VCaP (cell line): ENCODE data around the gene KIAA1671.
A peak's percentile ranks its signal among the peaks of the same experiment; 100 is the strongest.

Experiments
- H3K27ac ChIP-seq: fragments of 450-650 bp; 2 replicates; pipeline ENCODE4 v1.5.1; 2017
- TF ChIP-seq, protein P1 (sequence below): fragments of 450-650 bp; conservative IDR thresholded peaks from 2 replicates; pipeline ENCODE4 v1.5.1; 2017; ENCODE audit warnings: mild to moderate bottlenecking, moderate library complexity

KIAA1671 gene

GRCh38 chr22:24965822-24966626 lies 13.5 kb downstream of the KIAA1671 start:
- TF ChIP-seq, protein P1, sequence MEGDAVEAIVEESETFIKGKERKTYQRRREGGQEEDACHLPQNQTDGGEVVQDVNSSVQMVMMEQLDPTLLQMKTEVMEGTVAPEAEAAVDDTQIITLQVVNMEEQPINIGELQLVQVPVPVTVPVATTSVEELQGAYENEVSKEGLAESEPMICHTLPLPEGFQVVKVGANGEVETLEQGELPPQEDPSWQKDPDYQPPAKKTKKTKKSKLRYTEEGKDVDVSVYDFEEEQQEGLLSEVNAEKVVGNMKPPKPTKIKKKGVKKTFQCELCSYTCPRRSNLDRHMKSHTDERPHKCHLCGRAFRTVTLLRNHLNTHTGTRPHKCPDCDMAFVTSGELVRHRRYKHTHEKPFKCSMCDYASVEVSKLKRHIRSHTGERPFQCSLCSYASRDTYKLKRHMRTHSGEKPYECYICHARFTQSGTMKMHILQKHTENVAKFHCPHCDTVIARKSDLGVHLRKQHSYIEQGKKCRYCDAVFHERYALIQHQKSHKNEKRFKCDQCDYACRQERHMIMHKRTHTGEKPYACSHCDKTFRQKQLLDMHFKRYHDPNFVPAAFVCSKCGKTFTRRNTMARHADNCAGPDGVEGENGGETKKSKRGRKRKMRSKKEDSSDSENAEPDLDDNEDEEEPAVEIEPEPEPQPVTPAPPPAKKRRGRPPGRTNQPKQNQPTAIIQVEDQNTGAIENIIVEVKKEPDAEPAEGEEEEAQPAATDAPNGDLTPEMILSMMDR, result no peak
- H3K27ac ChIP-seq, result peak overlapping the region; percentile 97

DNA sequence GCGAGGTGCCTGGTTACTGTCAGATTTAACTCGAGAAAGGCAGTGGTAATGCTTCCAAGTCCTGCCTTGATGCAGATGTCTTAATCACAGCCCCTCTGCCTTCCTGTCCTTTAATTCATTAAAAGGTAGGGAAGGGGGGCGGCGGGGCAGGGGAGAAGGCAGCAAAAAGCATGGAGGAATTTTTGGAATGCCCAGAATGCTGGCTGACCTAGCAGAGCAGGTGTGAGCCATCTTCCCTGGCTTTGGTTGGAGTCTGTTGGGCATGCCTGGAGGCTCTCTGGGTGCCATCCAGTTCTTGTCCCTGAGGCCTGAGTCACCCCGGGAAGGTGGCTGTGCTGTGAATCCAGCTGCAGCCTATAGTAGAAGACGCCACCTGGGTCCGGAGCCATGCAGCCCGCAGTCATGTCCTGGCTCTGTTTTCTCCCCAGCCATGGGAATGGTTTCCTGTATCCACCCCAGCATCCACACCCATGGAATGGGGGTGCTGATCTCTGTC lies 15.6 kb downstream of the KIAA1671 start:
- TF ChIP-seq, protein P1, result no peak
- H3K27ac ChIP-seq, result peak overlapping the region; percentile 97

GRCh38 chr22:24969560-24970301 lies 17.2 kb downstream of the KIAA1671 start:
- H3K27ac ChIP-seq, result peak overlapping the region; percentile 97
- TF ChIP-seq, protein P1, result no peak

- TF ChIP-seq, protein P1, result no peak
- no peak overlapping the region for H3K27ac ChIP-seq
Observed at GRCh38 chr22:24972369-24972768, 19.9 kb downstream of the KIAA1671 start.

DNA sequence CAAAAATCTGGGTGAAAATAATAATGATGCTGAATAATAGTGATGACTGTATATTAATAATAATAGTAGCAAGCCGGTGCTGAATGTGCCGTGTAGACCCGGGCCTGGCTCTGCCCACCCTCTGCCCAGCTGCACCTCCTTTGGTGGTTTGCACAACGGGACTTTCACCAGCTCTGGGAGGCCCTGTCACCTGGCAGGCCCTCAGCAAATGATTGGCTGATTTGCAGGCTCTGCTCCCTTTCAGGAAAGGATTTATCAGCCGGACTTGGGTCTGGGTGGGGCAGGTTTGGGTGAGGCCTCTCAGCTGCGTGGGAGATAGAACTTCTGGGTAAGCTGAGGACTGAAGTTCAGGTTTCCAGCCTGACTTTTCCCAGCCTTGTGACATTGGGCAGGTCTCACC lies 21.4 kb downstream of the KIAA1671 start:
- H3K27ac ChIP-seq, result no peak overlapping the region
- TF ChIP-seq, protein P1, result no peak

DNA sequence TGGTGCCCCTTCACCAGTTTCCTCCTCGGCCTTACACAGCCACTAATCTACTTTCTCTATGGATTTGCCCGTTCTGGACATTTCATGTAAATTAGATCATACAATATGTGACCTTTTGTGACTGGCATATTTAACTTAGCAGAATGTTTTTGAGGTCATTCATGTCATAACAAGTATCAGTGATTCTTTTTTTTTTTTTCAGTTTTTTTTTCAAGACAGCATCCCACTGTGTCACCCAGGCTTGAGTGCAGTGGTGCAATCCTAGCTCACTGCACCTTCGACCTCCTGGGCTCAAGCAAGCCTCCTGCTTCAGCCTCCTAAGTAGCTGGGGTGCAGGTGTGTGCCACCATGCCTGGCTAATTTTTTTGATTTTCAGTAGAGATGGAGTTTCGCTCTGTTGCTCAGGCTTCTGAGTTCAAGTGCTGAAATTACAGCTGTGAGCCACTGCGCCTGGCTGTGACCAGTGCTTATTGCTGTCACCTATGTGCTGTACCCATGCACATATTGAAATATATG lies 22.7 kb downstream of the KIAA1671 start:
- no peak overlapping the region for H3K27ac ChIP-seq
- TF ChIP-seq, protein P1, result no peak

DNA sequence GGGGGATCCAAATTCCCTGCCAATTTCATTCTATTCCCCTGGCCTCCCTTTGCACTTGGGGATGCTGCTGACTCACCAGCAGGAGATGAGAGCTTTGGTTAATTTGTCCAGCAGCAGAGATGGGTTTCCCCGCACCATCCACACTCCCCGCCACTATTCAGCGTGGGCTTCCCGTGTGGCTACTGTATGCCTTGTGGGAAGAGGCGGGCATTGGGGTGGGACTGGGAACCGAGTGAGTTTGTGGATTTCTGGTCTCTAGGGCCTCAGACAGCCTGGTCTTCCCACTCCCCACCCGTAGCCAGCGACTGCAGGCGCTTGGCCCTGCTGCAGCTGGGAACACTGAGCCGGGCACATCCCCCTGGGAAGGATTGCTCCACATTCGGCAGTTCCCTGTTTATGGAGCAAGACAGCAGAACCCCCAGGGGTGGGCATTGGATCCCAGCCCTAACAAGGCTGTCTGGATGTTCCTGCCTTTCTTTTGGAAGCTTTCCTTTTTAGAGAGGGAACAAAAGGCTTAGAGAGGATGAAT lies 23.4 kb downstream of the KIAA1671 start:
- H3K27ac ChIP-seq, result no peak overlapping the region
- TF ChIP-seq, protein P1, result no peak
